GM19193 (cell line): Measurements from ENCODE around the gene R3HDM4.

Source experiments
- POLR2A ChIP-seq: IDR thresholded peaks from 4 replicates; pipeline ENCODE4 v1.6.1; 2011; ENCODE audit not compliant: insufficient read depth, insufficient read length; ENCODE audit errors: extremely low read depth

The R3HDM4 gene

DNA sequence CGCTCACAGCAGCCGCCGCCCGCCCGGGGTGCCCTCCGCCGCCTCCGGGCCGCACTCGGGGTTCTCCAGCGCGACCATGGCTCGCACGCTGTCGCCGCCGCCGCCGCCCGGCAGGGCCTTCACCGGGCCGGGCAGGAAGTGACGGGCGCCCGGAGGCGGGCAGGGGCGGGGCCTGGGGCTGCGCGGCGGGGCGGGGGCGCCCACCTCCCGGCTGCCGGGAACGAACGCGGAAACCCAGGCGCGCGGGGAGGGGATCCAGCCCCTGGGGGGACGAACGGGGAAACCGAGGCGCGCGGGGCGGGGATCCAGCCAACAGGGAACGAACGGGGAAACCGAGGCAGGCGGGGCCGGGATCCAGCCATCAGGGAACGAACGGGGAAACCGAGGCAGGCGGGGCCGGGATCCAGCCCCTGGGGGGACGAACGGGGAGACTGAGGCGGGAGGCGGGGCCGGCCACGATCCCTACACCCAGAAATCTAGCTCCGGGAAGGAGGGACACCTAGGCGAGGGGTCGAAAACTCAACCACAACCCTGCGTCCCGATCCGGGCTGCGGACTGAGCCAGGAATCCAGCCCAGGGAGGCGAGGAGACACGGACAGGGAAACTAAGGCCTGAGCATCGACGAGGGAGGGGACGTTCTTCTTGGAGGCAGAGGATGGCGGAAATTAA is at the start of gene R3HDM4:
R3HDM4 (minus strand) TSS at position 140 of the 669 bp plus-strand sequence; CDS start at position 78, 62 bp downstream.
- TF ChIP-seq POLR2A = peak; percentile 65

DNA sequence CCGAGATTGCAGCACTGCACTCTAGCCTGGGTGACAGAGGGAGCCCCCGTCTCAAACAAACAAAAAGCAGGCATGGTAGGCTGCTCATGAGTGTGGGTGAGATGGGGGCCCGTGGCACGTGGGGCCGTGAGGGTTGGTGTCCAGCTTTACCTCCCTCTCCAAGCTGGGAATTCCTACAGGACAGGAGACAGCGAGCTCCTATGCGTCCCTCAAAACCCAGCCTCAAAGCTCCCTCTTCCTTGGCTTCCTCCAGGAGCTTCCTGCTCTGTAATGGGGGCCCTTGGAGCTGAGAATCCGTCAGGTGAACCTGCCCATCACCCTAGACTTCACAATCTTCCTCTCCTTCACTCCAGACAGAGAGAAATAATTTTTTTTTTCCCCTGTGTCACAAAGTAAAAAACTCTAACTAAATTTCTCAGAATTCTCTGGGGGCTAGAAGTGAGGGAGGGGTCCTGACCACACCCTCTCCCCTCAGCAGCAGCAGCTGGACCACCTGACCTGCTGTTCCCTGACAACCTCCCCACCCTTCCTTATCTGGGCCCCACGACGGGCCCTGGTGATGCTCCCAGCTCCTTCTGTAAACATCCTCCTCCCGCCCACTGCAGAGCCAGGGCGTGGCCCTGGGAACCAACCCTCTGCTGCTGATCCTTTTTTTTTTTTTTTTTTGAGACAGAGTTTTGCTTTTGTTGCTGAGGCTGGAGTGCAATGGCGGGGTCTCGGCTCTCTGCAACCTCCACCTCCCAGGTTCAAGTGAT is 49.0 kb upstream of the R3HDM4 start:
- TF ChIP-seq POLR2A = no peak

DNA sequence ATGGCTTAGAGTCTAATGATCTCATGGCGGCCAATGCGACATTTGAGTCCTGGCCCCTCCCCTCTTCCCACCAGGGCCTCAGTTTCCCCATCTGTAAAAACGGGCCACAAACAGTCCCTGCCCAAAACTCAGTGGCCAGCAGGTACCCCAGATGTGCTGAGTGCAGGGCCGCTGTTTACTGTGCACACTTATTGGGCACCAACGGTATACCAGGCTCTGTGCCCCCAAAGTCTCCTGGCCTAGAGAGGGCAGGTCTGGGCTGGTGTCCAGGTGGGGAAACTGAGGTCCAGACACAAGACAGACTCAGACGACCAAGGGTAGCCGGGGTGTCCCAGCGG is 47.6 kb upstream of the R3HDM4 start:
- TF ChIP-seq POLR2A = no peak

DNA sequence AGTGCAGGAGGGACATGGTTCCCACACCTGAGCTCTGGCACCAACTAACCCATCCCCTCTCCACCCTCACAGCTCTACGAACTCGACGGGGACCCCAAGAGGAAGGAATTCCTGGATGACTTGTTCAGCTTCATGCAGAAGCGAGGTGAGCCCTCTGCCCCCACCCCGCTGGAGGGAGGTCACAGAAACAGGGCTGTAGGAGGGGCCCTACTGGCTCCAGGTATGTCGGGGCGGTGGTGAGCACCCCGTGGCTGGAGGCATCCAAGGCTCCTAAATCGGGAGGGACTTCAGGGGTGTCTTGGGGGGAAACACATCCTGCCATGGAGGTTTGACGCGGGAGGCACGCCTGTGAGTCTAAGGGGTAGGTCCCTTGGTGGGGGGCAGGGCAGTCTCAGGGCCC is 47.0 kb upstream of the R3HDM4 start:
- no peak for TF ChIP-seq POLR2A

DNA sequence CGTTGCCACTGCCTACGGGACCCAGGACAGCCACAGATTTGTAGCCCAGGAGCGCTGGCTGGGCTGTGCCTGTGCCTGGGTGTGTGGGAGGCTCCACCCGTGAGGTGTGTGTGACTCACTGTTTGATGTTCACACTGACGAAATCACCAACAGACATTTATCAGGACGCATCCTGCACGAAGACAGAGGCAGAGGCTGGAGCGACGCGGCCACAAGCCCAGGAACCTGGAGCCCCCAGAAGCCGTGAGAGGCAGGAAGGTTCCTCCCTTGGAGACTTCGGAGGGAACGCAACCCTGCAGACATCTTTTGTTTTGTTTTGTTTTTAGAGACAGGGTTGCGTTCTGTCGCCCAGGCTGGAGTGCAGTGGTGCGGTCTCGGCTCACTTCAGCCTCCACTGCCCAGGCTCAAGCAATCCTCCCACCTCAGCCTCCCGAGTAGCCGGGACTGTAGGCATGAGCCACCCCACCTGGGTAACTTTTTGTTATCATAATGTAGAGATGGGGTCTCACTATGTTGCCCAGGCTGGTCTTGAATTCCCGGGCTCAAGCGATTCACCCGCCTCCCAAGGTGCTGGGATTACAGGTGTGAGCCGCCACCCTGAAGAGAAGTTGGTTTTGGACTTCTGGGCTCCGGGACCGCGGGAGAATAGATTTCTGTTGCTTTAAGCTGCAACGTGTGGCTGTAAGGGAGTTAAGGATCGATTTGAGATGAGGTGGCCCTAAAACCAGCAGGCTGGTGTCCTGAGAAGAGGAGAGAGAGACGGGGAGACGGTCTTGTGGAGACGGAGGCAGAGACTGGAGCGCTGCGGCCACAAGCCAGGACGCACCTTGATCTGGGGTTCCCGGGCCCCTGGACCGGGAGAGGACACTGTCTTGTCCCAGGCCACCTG is 46.2 kb upstream of the R3HDM4 start:
- no peak for TF ChIP-seq POLR2A

DNA sequence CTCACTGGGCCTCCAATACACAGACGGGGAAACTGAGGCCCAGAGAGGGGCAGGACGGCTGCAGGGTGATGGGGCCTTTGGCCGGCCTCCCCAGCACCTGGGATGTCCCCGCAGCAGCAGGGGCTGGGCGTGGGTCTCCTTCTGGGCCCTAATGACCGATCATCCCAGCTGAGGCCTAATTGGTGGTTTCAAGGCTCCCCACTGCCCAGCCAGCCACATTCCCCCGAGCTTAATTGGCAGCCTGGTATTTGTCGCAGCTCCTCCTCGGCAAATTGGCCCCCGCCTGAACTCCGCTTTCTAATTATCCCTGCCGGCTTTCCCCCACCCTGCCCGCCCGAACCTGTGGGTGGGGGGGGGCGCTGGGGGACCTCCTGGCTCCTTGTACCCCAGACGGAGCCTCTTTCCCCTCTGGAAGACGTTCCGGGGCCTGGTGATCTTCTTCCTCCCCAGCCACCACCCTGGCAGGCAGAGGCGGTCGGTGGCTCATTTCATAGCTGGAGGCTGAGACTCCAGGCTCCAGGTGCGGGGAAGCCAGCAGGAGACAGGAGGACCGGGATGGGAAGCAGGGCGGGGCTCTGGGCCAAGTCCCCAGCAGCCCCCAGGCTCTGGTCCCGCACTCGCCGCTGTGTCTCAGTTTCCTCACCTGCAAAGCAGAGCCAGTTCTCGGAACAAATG is 43.9 kb upstream of the R3HDM4 start:
- TF ChIP-seq POLR2A = no peak

DNA sequence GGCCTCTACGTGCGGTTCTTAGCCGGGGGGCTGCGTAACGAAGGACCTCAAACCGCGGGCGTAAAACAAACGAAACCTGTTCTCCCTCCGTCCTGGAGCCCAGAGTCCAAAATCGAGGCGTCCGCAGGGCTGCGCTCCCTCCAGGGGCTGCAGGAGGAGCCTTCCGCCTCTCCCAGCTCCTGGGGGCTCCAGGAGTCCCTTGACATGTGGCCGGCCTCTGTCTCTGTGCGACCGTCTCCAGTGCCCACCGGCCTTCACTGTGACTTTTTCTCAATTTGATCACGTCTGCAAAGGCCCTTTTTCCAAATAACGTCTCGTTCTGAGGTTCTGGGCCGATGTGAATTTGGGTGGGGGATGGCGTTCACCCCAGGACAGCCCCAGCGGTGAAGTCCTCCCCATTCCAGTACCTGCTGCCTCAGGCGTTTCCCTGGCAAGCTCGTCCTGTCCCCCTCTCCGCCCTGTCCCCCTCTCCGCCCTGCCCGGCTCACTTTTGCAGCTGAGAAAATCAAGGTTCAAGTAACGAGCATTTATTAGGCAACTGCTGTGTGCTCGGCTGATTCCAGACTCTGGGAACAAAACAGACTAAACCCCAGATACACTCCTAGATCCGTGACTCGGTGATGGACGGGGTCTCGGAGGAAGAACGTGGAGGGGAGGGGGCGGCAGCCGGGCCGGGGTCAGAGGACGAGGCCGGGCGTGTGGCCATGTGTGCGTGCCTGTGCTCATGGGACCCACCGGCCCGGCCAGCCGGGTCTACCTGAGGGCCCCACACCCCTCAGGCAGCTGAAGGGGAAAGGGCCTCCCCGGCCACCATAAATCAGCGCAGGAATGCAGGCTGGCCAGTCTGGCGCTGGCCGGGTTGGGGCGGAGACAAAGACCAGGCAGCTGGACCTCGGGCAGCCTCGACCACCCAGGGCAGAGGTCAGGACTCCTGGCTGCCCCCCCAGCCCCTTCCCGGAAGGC is 43.1 kb upstream of the R3HDM4 start:
- TF ChIP-seq POLR2A = no peak

DNA sequence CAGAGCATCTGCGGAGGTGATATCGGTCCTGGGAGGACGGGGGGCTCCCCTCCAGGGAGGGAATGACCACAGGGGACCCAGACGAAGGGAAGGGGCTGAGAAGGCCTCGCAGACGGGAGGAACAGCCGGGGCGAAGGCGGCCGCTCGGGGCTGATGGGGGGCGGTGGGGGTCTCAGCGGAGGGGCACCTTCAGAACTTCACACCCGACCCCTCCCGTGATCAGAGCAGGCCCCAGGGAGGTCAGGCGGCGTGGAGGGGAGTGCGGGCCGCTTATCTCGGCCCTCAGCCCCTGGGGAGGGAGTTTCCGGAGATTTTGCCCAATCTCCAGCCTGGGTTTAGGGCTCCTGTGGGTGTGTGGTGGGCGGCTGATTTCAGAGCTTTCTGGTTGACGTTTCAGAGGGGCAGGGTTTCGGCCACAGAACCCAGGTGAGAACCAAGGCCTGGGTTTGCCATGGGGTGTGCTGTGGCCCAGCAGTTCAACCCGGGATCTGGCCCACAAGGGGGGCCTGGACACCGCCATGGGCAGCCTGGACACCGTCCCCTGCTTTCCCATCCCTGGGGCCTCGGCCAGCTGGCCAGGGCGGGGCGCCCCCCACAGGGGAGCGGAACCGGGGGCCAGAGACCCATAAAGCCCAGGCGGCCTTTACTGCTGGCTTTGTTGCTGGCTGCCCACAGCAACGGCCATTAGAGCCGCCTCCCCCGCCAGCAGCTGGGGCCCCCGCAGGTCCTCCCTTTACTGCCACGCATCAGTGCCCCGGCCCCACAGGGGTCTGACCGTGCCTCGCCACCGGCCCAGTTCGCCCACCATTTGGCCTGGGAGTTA is 41.9 kb upstream of the R3HDM4 start:
- TF ChIP-seq POLR2A = peak; percentile 43

DNA sequence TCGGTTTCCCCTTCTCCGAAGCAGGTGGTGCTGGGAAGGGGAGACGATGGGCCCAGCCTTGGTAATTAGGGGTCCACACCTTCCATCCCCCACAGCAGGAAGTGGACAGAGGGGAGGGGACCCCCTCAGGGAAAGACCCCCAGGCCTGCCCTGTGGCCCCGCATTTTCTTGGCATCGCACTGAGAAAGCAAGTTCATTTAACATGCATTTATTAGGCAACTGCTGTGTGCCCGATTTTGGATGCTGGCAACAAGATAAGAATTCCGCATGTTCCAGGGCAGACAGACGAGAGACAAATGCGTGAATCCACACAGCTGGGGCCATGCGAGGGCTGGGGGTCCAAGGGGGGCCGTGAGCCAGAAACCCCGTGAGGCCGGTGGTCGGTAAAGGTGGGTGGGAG is 41.3 kb upstream of the R3HDM4 start:
- no peak for TF ChIP-seq POLR2A

DNA sequence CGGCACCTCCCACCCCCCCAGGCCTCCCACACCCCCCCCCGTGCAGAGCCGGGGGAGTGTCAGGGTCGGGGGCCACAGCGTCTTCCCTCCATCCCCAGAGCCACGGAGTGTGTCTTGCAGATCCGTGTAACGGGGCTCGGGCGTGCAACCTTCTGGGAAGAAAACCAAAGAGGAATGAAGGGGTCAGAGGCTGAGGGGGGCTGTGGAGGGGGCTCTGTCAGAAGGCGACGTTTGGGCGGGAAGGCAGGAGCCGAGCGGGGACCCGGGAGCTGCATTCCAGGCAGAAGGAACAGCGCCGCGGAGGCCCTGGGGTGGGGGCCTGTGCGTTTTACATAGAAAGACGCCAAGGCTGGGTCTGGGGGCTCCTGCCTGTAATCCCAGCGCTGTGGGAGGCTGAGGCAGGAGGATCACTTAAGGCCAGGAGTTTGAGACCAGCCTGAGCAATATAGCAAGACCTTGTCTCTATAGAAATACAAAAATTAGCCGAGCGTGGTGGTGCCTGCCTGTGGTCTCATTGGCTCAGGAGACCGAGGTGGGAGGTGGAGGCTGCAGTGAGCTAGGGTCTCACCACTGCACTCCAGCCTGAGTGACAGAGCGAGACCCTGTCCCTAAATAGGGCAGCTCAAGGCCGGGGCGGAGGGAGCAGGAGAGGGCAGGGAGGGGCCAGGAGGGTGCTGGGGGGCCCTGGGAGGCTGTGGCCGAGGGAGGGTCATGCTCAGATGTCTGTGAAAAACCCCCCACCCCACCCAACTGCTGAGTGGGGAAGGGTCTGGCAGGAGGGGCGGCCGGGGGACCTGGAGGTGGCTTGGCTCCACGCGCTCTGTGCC is 40.6 kb upstream of the R3HDM4 start:
- no peak for TF ChIP-seq POLR2A

DNA sequence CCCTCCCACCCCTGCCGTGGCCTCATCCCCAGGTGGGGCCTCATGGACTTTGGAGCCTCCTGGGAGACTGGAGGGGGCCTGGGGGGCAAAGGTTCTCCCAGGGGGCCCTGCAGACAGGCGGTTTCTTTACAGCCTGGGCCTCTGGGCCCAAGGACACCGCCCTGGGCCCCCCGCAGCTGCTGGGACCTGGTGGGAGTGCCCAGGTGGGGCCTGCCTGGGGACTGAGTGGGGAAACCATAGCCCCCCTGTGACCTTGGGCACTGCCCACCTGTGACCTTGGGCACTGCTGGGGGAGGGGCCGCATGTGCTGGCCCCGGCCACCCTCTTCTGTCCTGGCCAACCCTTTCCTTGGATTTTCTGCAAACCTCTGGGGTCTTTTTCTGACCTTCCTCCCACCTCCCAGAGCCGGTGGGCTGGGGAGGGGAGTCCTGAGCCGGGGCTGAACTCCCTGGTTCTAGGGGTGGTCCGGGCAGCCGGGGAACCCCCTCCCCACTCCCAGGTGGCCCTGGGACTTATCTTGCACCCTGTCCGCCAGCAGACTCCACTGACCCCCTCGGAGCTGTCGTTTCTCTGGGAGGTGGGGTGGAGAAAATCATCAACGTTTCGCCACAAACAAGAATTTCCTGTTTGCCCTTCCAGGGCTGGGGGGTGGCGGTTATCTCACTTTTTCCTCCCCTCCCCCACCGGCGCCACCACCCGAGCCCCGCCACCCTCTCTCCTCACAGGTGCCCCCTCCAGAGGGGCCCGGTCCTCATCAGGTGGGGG is 39.8 kb upstream of the R3HDM4 start:
- TF ChIP-seq POLR2A = no peak
